GM15510 (cell line): Measurements from ENCODE around the gene CGNL1.

Experiments used
- POLR2A ChIP-seq: IDR thresholded peaks from 3 replicates; pipeline ENCODE4 v1.6.1; 2011; ENCODE audit warnings: borderline replicate concordance; ENCODE audit not compliant: insufficient read length; ENCODE audit errors: extremely low read depth

CGNL1 gene

DNA sequence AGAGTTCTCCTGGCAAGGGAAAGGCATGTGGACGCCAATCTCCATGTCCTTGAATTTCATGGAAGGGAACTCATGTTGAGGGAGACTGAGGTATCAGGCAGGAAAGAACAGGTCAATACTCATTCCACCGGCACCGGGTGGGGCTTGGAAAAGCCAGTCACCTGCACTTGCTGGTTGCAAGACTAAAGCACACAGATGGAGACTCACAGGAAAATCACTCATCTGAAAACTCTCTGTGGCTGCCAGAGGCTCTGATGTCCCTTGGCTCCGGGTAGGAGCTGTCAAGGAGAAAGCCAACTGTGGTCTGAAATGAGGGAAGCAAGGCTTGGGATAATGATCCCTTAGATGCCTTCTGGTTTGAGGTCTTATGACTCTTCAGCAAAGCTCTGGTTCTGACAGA is 8.7 kb upstream of the CGNL1 start:
- no peak for TF ChIP-seq POLR2A

DNA sequence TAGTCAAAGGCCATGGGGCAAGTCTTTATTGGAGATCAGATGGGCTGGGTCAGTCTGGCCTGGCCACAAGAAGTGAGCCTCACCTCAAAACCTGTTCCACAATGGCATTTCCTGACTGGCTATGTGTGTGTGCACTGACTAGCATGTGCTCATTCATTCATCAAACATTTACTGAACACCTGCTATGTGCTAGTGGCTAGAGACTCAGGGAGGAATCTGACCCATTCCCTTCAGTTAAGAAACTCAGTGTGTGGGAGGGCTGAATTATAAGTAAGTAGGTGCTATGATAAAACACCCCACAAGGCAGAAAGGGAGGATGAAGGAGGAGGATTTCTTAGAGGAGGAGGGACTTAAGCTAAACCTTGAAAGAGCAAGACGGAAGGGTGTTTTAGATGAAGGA is 5.4 kb upstream of the CGNL1 start:
- TF ChIP-seq POLR2A: no peak

DNA sequence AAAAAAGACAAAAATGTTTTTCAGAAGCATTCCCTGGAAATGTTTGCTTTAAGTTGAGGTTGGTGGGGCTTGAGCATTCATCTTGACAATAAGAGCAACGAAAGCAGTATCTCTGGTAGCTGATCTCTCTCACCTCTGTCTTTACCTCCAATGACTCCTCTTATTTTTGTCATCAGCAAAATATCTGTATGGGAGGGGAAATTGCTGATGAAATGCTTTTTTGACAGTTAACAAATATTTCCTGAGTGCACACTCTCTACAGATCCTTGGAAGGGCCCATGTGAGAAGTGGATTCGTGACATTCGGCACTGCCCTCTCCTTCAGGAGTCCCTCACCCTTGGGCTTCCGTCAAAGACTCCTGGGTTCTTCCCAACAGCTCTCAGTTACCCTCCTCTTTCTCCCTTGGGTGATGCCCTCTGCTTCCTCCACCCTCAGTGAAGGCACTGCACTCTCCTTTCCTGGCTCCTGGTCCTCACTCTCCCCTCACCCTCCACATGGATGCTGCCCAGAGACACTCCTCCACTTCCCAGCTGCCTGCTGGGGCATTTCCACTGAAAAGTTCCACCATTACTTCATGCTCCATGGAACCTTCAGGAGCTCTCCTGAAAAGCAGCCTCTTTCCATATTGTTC is 2.9 kb upstream of the CGNL1 start:
- TF ChIP-seq POLR2A: no peak

DNA sequence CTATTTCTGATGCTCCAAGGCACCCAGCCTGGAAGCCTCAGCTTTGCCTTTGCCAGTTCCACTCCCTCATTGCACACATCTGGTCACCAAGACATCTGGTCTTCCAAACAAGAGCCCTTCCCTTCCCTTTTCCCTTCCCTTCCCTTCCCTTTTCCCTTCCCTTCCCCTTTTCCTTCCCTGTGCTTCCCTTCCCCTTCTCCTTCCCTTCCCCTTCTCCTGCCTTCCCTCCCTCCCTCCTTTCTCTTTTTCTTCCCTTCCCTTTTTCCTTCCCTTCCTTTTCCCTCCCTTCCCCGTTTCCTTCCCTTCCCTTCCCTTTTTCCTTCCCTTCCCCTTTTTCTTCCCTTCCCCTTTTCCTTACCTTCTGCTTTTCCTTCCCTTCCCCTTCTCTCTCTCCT is 2.4 kb upstream of the CGNL1 start:
- TF ChIP-seq POLR2A: no peak

DNA sequence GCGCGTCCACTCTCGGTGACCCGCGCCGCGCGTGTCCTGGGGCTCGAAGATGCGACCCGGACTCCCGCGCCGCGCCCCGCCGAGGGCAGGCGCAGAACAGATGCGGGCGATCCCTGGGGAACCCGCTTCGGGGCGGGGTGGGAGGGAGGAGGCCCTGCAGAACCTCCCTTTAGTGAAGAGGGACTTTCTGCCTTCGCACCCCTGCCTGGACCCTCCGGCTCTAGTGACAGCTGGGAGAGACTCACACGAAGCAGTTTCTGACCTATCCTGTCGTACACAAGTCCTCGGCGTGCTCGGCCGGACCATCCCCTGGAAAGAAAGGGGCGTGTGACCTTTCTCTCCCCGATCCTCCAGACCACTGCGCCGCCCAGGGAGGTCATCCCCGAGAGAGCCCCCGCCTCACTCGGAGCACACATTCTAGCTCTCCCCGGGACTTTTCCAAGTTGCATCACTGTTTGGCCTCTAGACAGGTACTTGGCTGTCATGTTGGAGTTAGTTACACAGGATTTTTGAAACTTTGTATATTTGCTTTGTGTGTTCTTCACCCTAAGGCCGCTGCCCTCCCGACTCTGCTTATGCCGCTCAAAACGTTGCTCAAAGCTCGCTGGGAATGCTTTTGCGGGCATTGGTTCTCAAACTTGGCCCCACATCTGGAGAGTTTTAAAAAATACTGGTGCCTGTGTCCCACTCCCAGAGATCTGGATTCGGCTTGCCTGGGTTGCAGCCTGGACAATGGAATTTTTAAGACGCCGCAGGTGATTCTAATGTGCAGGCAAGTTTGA is 582 bp downstream of the CGNL1 start:
- no peak for TF ChIP-seq POLR2A

DNA sequence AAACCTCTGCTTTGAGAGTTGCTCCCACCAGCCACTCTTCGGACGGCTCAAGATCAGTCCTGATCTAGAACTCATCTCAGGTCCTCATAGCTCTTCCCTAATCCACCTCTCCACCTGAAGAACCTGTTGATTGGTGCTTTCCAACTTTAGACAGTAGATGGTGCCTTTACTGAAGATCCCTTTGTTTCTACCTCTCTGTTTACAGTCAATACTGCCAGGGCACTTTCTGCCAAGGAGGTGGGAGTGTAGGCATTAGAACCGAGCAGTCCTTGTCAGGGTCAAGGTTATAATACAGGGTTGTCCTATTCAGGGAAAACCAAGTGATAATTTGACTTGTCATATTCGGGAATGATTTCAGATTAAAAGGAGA is 1.2 kb downstream of the CGNL1 start:
- TF ChIP-seq POLR2A: no peak

DNA sequence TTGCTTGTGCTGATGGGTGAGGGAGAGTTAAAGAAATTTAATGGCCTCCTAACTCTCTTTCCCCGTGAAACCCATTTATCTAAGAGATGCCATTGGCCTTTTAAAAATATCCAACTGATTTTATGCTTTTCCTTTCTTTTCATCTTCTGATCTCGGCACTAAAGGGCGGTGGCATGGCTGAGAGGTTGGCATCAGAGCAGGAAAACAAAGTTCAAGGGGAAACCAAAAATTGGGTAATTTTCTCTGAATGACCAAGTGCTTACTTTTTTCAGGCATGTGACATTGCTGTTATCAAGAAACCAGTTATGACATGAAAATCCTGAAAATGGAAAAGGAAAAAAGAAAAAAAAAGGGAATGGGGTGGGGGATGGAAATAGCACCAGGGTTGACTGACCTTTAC is 3.2 kb downstream of the CGNL1 start:
- TF ChIP-seq POLR2A: no peak

DNA sequence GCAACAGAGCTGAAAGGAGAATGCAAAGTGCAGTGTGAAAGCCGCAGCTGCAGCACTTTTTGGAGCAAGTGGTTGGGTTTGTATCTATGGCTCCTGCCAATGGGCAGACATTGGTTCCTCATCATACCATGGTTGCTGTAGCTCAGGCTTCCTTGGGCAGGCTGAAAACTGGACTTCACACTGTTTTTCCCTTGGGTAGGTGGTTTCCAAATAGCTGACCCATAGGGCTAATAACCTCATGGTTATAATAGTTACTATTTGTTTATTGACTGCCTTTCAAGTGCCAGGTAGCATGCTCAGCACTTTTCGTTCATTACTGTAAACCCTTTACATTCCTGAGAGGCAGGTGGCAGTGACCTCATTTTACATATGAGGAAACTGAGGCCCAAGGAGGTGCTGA is 4.5 kb downstream of the CGNL1 start:
- TF ChIP-seq POLR2A: no peak

DNA sequence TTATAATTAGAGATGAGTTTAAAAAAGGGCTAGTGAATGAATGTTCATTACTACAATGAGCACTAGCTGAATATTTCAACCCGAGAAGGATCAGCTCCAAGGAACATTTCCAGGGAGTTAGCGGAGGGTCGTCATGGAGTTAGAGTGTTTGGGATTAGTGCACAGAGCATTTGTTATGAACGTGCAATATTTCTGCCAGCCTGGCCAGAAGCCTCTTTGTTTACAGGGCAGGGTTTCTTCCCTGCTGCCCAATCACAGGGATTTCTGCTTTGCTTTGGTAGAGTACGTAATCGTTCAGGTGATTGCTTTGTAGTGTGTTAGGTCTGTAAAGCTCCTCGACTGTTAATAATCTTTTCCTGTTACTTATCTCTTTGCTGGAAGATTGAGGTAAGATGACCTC is 5.9 kb downstream of the CGNL1 start:
- no peak for TF ChIP-seq POLR2A

DNA sequence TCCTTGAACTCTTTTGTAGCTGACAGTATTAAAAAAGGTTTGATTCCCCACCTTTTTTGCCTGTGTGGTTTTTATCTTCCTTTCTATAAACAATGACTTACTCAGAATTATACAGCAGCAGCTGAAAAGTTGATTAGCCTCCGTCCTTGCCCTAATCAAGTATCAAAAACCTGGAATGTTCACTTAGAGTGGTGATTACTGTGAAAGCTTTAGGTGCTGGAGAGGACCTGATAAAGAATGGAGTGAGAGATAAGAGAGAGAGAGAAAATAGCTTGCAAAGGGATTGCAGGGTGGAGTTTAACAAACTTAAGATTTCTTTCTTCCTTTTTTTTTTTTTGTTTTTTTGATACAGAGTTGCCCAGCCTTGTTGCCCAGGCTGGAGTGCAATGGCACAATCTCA is 6.7 kb downstream of the CGNL1 start:
- TF ChIP-seq POLR2A: no peak

DNA sequence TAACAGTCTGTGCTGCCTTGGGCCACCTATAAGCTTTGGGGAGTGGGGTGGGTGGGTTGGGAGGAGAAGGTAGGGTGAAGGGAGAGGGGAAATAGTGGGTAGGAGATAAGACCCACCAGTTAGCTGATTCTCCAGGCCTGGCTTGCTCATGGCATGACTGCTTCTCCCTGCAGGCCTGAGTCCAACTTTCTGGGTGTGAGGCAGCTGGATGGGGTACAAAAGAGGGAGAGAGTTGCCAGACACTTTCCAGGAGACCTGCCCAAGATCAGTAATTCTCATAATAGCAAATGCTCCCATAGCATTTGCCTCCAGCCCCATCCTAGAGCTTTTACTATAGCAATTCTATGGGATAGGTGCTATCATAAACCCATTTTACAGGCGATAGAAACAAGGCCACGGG is 7.7 kb downstream of the CGNL1 start:
- TF ChIP-seq POLR2A: no peak

DNA sequence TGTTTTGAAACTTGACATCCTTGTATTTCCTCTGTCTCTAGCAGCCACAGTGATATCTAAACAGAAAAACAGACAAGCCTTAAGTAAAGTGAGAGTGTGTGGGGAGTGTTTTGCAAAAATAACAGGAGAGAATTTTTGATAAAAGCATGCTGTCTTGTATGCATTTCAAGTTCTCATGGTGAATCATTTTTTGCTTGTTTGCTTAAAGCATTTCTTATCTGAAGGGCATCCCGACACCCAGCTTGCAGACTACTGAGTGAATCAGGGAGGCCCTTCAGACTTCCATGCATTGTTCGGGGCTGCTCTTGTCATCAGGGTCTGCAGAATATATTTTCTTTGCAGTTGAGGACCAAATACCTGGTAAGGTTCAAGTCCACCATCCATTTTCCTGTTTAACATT is 8.5 kb downstream of the CGNL1 start:
- no peak for TF ChIP-seq POLR2A

DNA sequence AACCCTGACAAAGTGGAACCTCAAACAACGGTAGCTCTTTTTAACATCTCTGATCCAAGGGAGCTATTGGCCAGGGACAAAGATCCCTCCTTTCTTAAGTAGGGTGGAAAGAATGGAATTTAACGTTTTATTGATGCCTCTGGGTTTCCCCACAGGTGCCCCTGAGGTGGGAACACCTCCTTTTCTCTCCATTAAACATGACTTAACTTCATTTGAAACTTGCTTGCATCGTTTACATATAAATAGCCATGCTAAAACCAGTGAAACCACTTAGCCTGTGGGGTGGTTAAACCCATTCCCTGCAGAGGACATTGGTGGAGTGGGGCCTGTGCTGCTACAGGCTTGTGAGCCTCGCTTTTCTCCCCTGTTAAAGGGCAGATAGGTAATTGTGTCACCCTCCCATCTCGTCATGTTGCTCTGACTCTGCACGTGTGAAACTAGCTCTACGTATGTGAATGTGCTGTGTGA is 9.7 kb downstream of the CGNL1 start:
- TF ChIP-seq POLR2A: no peak

DNA sequence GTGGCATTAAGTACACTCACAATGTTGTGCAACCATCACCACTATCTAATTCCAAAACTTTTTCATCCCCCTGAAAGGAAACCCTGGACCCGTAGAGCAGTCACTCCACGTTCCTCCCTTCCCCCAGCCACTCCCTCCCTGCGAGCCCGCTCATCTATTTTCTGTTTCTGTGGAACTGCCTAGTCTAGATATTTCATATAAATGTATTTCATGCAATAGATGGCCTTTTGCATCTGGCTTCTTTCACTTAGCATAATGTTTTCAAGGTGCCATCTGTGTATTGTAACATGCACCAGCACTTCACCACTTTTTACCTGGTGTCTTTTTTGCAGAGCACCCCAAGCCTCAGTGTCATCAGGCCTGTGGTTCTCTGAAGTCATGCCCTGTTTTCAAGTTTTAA is 10.7 kb downstream of the CGNL1 start:
- TF ChIP-seq POLR2A: no peak

DNA sequence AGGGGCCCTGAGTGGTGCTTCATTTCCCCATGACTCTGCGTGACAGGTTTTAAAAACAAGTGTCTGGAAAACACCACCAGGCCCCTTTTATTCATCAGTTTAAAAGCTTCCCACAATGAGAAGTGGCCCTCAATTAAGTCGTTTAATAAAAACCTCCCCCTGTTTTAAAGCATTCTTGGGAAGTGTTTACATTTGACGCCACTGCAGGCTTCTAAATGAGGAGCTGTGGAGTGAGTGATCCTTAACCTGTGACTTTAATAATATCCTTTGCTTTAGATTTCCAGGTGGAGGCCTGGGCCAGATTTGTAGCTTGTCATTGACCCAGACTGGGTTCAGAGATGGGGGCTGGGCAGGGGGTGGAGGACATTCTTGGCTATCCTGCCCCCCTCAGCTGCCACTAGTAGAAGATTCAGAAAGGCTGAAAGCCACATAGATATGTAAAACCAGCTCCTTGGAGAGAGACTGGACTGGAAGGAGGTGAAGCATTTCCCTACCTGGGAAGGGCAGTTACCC is 11.3 kb downstream of the CGNL1 start:
- TF ChIP-seq POLR2A: no peak

DNA sequence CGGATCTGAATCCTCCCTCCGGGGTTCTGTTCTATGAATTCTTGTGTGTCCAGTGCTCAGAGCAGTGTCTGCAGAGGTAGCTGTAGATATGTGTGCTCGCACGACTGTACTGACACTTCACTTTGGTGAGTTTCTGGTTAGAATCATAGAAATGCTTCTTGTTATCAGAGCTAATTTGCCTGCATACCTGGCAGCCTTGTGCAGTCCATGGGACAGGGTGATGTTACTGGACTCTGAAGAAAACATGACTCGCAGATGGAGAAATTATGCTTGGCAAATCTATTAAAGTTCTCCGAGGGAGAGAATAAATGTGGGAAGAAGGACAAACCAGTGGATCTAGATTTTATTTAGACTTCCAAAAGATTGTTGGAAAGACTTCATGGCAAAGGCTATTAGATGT is 12.2 kb downstream of the CGNL1 start:
- no peak for TF ChIP-seq POLR2A
